Liver (tissue), 9 donors: Measurements from ENCODE around the gene TGFBR1. TPM values are rescaled to one million over a fixed set of nuclear protein-coding genes. Genes with fewer than 3 reads are reported as not detected.

Source experiments
- DNase-seq: peaks from one replicate; pipeline ENCODE4 v3.0.0-alpha.2; 2017; ENCODE audit warnings: low spot score
- H3K27ac ChIP-seq, 2 donors: one replicate each; pipeline ENCODE4 v1.7.0; 2013; ENCODE audit warnings: inconsistent platforms in 2 of 2, low read length in 2 of 2, control low read depth in 1 of 2, low read depth in 1 of 2, mild to moderate bottlenecking in 1 of 2
- H3K27me3 ChIP-seq, 4 donors: one replicate each; pipeline versions ENCODE4 v1.6.1 to v1.7.0; 2013; ENCODE audit warnings: low read length in 3 of 4, inconsistent platforms in 1 of 4, mild to moderate bottlenecking in 1 of 4, moderate library complexity in 1 of 4; ENCODE audit not compliant: control insufficient read depth in 4 of 4, insufficient read depth in 4 of 4
- H3K36me3 ChIP-seq, 4 donors: one replicate each; pipeline versions ENCODE4 v1.6.1 to v1.7.0; 2013; ENCODE audit warnings: low read length in 3 of 4, mild to moderate bottlenecking in 3 of 4, low read depth in 1 of 4, moderate library complexity in 1 of 4; ENCODE audit not compliant: control insufficient read depth in 4 of 4, insufficient read depth in 3 of 4
- H3K4me1 ChIP-seq, 4 donors: one replicate each; pipeline versions ENCODE4 v1.6.1 to v1.7.0; 2013; ENCODE audit warnings: low read length in 3 of 4, mild to moderate bottlenecking in 3 of 4, moderate library complexity in 1 of 4; ENCODE audit not compliant: control insufficient read depth in 4 of 4, insufficient read depth in 4 of 4
- H3K4me3 ChIP-seq, 3 donors: one replicate each; pipeline versions ENCODE4 v1.6.1 to v1.7.0; 2013; ENCODE audit warnings: low read length in 3 of 3, control low read depth in 1 of 3, low read depth in 1 of 3, mild to moderate bottlenecking in 1 of 3
- H3K9ac ChIP-seq, 2 donors: one replicate each; pipeline ENCODE4 v1.7.0; 2013; ENCODE audit warnings: low read length in 2 of 2, mild to moderate bottlenecking in 2 of 2, moderate library complexity in 2 of 2, control low read depth in 1 of 2, low read depth in 1 of 2
- H3K9me3 ChIP-seq, 4 donors: one replicate each; pipeline versions ENCODE4 v1.6.1 to v1.7.0; 2013; ENCODE audit warnings: low read length in 3 of 4; ENCODE audit not compliant: control insufficient read depth in 4 of 4
- CTCF ChIP-seq: fragments of 150-350 bp; IDR thresholded peaks from 2 replicates; pipeline ENCODE4 v1.5.1; 2017; ENCODE audit warnings: improper control_type of control experiment, low read depth, low read length; ENCODE audit not compliant: missing input control
- EGR1 ChIP-seq, 2 donors: IDR thresholded peaks; 2 replicates each; pipeline ENCODE4 v1.6.1; 2016 to 2018; ENCODE audit warnings: antibody characterized with exemption in 2 of 2, low read depth in 2 of 2
- FOXA1 ChIP-seq: IDR thresholded peaks from 2 replicates; pipeline ENCODE4 v1.6.1; 2016; ENCODE audit warnings: antibody characterized with exemption
- FOXA2 ChIP-seq: IDR thresholded peaks from 2 replicates; pipeline ENCODE4 v1.6.1; 2016; ENCODE audit warnings: antibody characterized with exemption
- GABPA ChIP-seq, 2 donors: IDR thresholded peaks in 1 of 2; conservative IDR thresholded peaks in 1 of 2; 2 replicates each; pipeline ENCODE4 v1.6.1; 2016; ENCODE audit warnings: antibody characterized with exemption in 2 of 2, mild to moderate bottlenecking in 1 of 2, moderate library complexity in 1 of 2
- HNF4A ChIP-seq, 2 donors: conservative IDR thresholded peaks; 2 replicates each; pipeline ENCODE4 v1.6.1; 2016; ENCODE audit warnings: antibody characterized with exemption in 2 of 2, mild to moderate bottlenecking in 2 of 2
- HNF4G ChIP-seq: IDR thresholded peaks from 2 replicates; pipeline ENCODE4 v1.6.1; 2016; ENCODE audit warnings: antibody characterized with exemption
- JUND ChIP-seq, 2 donors: IDR thresholded peaks; 2 replicates each; pipeline ENCODE4 v1.6.1; 2016; ENCODE audit warnings: antibody characterized with exemption in 2 of 2
- MAX ChIP-seq: IDR thresholded peaks from 2 replicates; pipeline ENCODE4 v1.6.1; 2016; ENCODE audit warnings: antibody characterized with exemption
- NR2F2 ChIP-seq: IDR thresholded peaks from 2 replicates; pipeline ENCODE4 v1.6.1; 2016; ENCODE audit warnings: antibody characterized with exemption
- RAD21 ChIP-seq, 2 donors: IDR thresholded peaks; 2 replicates each; pipeline ENCODE4 v1.6.1; 2016; ENCODE audit warnings: antibody characterized with exemption in 2 of 2, mild to moderate bottlenecking in 2 of 2
- REST ChIP-seq: IDR thresholded peaks from 2 replicates; pipeline ENCODE4 v1.6.1; 2016; ENCODE audit warnings: antibody characterized with exemption, mild to moderate bottlenecking
- RXRA ChIP-seq, 2 donors: IDR thresholded peaks; 2 replicates each; pipeline ENCODE4 v1.6.1; 2017 to 2018; ENCODE audit warnings: antibody characterized with exemption in 2 of 2, mild to moderate bottlenecking in 1 of 2
- SP1 ChIP-seq: IDR thresholded peaks from 2 replicates; pipeline ENCODE4 v1.6.1; 2018; ENCODE audit warnings: antibody characterized with exemption, mild to moderate bottlenecking
- TAF1 ChIP-seq: conservative IDR thresholded peaks from 2 replicates; pipeline ENCODE4 v1.6.1; 2016; ENCODE audit warnings: antibody characterized with exemption, mild to moderate bottlenecking
- YY1 ChIP-seq: IDR thresholded peaks from 2 replicates; pipeline ENCODE4 v1.6.1; 2016; ENCODE audit warnings: antibody characterized with exemption, mild to moderate bottlenecking
- WGBS: extraction: QIAGEN DNeasy Blood & Tissue Kit; methylation state at CpG from one replicate; pipeline ENCODE4 v1.1.7; 2013; 5-methylcytosine and 5-hydroxymethylcytosine counted together
- polyA plus RNA-seq, 2 donors: library from polyadenylated mRNA; stranded (reverse) in 1 of 2; unstranded in 1 of 2; fragments of 200-250 nt in 1 of 2; fragments of >200 nt in 1 of 2; fragmentation: Nextera tagmentation in 1 of 2; extraction: Ambion mirVana in 1 of 2; gene quantifications; one replicate each; pipeline versions ENCODE4 v1.2.1 to v1.2.3, GENCODE V29; 2013 to 2015
- total RNA-seq, 2 donors: library from RNA; depleted of rRNA; stranded (reverse); fragments of >200 nt; gene quantifications; one replicate each; pipeline ENCODE4 v1.2.3, GENCODE V29; 2014
- TF ChIP-seq, protein P1 (sequence below): IDR thresholded peaks from 2 replicates; pipeline ENCODE4 v1.6.1; 2016; ENCODE audit warnings: antibody characterized with exemption
- TF ChIP-seq, protein P2 (sequence below): IDR thresholded peaks from 2 replicates; pipeline ENCODE4 v1.6.1; 2016; ENCODE audit warnings: antibody characterized with exemption
- donor health status: healthy.
- donor health status: healthy.
- donor health status: healthy.
- donor health status: healthy.
- donor health status: healthy.

The TGFBR1 gene
- total and polyA plus RNA-seq, 4 donors: 3.1 to 18.2 (median 11.0) TPM

DNA sequence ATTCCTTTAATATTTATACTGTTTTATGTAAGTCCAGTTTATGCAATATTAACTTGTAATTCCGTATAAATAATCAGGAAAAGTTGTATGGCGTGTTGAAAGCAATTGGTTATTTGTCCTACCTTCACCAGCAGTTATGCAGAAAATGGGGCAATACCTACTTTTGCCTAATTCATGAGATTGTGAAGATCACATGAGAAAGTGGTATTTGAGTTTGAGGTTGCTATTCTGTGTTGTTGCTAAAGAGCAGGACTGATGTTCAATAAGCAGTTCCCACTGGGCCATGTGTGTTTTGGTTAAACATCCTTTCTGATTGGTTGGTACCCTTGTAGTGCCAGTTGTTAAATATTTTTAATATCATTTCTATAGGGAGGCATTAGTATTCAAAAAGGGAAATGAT lies 3.2 kb downstream of the TGFBR1 start:
- H3K36me3 ChIP-seq: no peaks in the 10 kb centered on the region
- 92% methylated on average over 2 of the region's 2 CpGs for WGBS
- H3K4me1 ChIP-seq: peaks cover 2 to 20% (median 10%) of the 10 kb centered on the region in 4 donors
- H3K4me3 ChIP-seq: no peak overlapping the region
- no peaks in the 10 kb centered on the region for H3K9me3 ChIP-seq
- H3K27ac ChIP-seq: no peak overlapping the region
- no peak overlapping the region for H3K9ac ChIP-seq
- no peak for DNase-seq
- H3K27me3 ChIP-seq: no peaks in the 10 kb centered on the region
- TF ChIP-seq RXRA (IDR thresholded peaks at IDR 0.05): no peak

GRCh38 chr9:99109522-99109921 lies 4.6 kb downstream of the TGFBR1 start:
- Histone ChIP-seq H3K27ac (peak overlapping the region in 1 of 2 donors; percentile 13), H3K9me3 (no peaks in the 10 kb centered on the region), H3K27me3 (no peaks in the 10 kb centered on the region), H3K4me3 (no peak overlapping the region), H3K36me3 (no peaks in the 10 kb centered on the region), H3K9ac (no peak overlapping the region), H3K4me1 (peaks cover 2 to 15% (median 6%) of the 10 kb centered on the region in 4 donors)
- TF ChIP-seq CTCF: no peak
- TF ChIP-seq, protein P1, sequence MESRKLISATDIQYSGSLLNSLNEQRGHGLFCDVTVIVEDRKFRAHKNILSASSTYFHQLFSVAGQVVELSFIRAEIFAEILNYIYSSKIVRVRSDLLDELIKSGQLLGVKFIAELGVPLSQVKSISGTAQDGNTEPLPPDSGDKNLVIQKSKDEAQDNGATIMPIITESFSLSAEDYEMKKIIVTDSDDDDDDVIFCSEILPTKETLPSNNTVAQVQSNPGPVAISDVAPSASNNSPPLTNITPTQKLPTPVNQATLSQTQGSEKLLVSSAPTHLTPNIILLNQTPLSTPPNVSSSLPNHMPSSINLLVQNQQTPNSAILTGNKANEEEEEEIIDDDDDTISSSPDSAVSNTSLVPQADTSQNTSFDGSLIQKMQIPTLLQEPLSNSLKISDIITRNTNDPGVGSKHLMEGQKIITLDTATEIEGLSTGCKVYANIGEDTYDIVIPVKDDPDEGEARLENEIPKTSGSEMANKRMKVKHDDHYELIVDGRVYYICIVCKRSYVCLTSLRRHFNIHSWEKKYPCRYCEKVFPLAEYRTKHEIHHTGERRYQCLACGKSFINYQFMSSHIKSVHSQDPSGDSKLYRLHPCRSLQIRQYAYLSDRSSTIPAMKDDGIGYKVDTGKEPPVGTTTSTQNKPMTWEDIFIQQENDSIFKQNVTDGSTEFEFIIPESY: no peak
- no peak for TF ChIP-seq FOXA2
- TF ChIP-seq TAF1: no peak
- TF ChIP-seq RAD21 (IDR thresholded peaks at IDR 0.05): no peak
- no peak for TF ChIP-seq REST
- TF ChIP-seq HNF4G: no peak
- no peak for TF ChIP-seq RXRA (IDR thresholded peaks at IDR 0.05)
- TF ChIP-seq YY1: no peak
- no peak for TF ChIP-seq EGR1 (IDR thresholded peaks at IDR 0.05; ENCODE audit: low read depth in 2 of 2)
- no peak for TF ChIP-seq HNF4A (conservative IDR thresholded peaks at IDR 0.05)
- TF ChIP-seq FOXA1: no peak
- TF ChIP-seq NR2F2: no peak
- no peak for TF ChIP-seq SP1
- no peak for TF ChIP-seq GABPA (IDR thresholded peaks at IDR 0.05 in 1 of 2, conservative IDR thresholded peaks at IDR 0.05 in 1 of 2)
- no peak for TF ChIP-seq MAX
- TF ChIP-seq JUND (IDR thresholded peaks at IDR 0.05): no peak
- TF ChIP-seq, protein P2, sequence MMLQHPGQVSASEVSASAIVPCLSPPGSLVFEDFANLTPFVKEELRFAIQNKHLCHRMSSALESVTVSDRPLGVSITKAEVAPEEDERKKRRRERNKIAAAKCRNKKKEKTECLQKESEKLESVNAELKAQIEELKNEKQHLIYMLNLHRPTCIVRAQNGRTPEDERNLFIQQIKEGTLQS: no peak
- 80% methylated on average over 3 of the region's 3 CpGs for WGBS
- no peak for DNase-seq
